ENCODE data around the gene GFAP.

GFAP gene

GRCh38 chr17:44862278-44862914, 52.9 kb downstream of the GFAP start:
- DNase-seq (ENCODE audit: low spot score): no peak

- no peak for DNase-seq (ENCODE audit: low spot score)
These were observed 55.6 kb downstream of the GFAP start for GRCh38 chr17:44859701-44860100.

GRCh38 chr17:44854192-44854591, 61.1 kb downstream of the GFAP start:
- DNase-seq (ENCODE audit: low spot score): no peak

Data from kidney capillary endothelial cell (primary cell).